Left hindlimb (tissue), 1 donor: ENCODE measurements around the gene ARID5B.

Experiments used
- DNase-seq: peaks from one replicate; pipeline ENCODE4 v3.0.0-alpha.2; 2018

ARID5B gene

DNA sequence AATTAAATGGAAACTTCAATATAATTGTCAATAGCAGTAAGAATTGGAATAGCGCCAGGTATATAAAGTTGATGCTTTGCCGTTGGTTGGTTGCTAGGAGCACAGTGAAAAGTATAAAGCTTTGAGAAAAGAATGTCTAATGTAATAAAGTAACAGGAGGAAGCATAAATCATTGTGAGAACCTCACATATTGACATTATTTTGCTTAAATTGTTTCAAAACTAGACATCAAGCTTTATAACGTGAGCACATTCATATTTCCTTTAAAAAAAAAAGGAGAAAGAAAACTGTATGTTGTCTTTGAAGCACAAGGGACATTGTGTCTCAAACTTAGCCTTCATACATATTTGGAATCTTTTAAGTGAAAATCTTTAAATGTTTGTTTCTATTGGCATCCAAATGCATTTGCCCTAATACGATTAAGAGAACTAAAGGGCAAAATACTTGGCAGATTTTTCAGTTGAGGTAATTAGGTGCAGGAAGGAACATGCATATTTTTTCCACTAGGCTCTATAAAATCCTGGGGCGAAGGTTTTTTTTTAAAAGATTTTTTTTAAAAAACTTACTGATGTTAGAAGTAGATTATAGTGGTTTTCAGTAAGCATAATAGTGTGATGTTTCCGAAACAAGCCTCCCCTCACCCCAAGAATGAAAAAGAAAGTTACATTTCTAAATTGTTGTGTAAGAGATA is 92.4 kb downstream of the ARID5B start:
- DNase-seq: no peak

DNA sequence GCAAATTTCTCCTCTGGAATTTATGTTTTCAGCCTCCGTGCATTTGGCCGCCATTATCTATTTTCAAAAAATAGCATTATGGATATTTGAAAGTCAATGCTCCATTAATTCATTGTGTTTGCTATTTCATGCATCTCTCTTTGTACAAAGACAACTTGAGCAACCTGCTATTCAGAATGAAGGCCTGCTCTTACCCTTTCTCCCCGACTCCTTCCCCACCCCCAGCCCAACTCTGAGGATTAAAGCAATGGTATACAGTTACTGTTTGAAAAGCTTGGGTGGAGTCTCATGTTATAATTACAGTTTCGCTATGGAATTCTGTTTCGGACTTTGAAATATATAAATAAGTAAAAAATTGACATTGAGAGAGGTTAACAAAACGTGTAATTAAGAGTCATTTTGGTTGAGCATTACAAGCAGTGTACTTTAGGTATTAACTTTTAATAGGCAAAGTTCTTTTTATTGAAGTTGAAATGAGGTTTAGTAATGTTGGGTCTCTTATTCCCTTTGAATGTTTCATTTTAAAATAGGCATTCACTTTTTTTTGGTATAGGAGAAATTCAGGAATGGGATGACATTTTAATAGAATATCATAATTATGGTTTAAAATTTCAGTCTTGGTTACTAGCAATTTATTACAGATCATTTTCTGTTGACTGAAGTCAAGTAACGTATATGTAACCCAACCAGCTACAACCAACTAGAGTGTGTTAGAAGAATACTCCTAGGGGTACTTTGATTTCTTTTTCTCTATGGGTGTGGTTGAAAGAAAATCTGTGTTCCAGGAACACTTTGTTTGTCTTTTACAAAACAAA is 93.1 kb downstream of the ARID5B start:
- no peak for DNase-seq

DNA sequence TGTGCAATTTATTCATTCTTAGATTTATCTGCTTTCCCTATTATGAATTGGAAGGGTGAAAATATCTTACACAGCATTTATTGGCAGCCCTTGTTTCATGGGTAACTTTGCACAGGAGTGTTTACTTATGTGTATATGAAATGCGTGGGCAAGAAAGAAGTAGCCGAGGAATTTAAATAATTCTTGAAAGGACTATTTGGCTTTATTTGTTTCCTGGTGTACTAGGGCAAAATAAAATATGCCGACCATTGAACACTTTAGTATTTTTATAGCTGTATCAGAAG is 93.7 kb downstream of the ARID5B start:
- no peak for DNase-seq

DNA sequence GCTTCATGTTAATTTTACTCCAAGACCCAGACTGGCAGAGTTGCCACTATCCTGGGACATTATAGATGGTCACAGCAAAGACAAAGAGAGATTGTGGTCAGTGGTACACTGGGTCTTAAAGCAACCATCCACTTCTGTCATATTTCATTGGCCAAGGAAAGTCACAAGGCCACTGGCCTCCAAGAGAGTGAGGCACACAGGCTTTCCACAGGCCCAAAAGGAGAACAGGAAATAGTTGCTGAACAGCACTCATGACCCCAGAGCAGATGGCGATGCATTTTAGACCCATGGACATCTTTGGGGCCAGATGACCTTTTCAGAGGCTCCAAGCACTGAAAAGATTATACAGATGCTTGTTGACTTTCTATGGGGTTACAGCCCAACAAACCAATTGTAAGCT is 97.4 kb downstream of the ARID5B start:
- no peak for DNase-seq

DNA sequence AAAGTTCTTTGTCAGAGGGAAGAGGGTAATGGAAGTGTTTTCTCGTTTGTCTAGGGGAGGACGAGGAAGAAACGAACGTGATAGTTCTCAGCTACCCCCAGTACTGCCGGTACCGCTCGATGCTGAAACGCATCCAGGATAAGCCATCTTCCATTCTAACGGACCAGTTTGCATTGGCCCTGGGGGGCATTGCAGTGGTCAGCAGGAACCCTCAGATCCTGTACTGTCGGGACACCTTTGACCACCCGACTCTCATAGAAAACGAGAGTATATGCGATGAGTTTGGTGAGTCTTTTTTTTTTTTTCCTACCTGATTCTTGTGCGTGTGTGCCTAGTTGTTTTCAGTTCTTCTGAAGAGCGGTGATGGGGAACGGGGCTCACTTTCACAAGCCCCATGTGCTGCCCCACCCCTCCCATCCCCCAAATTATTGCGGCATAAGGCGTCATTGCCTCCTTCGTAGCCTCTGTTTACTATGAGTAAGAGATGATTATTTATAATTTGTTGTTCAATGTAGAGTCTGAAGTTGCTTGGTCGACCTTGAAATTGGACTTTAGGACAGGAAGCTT is 98.6 kb downstream of the ARID5B start:
- DNase-seq: no peak

DNA sequence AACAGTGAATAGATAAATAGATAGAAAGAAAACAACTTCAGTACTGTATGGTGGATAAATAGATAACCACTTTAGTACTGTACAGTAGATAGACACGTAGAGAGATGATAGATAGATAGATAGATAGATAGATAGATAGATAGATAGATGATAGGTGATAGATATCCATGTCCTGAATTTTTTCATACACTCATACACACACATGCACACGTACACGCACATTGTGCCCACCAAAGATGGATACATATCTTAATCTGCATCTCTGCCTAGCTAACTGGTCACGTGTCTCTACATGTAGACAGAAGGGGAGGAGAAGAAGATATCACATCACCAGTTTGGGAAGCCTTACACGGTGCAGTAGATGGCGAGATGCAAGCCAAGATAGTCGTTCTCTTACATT is 99.2 kb downstream of the ARID5B start:
- no peak for DNase-seq

DNA sequence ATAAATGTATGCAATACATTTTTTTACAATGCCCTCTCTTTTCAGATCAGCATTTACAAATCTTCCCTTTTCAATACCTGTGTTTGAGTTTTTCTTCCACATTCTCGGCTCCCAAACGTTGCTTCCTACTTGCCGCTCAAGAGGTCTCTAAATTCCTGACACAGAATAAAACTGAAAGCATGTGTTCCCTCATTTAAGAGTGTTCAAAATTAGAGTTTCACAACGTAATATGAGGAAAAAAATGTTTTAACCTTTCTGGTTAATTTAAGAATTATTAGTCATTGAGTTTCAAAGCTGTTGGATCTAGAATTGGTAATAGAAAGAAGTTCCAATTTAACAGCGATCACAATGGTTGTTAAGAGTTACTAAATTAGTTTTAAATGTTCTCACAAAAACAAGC is 100.4 kb downstream of the ARID5B start:
- DNase-seq: no peak

DNA sequence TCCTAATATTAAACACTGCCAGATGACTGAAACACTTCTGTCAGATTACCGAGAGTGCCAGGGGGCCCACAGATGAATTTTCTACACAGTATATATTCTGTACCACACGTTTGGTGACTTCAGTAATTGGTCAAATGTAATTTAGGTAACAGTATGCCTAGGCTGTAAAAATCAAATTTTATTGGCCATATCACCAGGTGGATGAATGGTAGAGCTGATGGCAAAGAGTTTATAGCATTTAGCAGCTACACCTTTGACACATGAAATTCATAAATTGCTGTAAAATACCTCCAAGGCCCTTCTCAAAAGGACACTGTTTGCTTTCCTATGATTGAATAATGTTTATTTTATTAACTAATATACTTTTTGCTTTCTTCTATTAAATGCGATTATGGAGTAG is 101.3 kb downstream of the ARID5B start:
- no peak for DNase-seq

DNA sequence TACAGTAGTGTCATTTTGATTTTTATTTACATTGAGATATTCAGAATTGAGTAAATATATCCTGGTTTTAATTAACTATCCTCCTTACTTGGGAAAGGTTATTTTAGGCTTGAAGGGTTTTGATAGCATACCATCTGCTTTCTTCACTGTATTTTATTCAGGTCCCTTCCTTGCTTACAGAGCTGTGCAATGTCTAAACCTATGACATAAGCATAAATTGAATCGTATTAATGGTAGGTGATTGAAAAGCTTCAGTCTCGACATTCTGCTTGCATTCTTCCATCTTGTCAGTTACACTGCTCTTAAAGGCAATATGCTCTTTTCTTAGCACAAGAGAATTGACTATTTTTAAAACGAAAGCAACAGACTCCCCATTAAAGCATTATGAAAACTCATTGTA is 102.5 kb downstream of the ARID5B start:
- DNase-seq: no peak

DNA sequence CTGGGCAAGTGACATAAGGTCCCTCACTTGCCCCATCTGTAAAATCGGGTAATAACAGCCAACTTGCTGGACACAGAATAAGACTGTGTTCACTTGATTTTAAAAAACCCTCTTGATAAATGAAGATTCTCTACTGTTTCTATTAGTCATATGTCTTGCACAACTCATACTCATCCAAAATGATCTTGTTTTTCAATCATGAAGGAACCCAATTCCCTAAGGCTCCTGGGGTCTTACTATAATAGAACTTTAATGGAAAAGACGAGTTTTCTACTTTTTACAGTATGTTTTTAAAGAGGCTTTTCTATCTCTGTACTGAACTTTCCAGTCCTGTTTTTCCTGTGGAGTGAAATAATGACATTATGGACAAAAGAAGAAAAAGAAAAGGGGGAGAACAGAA is 103.8 kb downstream of the ARID5B start:
- no peak for DNase-seq

DNA sequence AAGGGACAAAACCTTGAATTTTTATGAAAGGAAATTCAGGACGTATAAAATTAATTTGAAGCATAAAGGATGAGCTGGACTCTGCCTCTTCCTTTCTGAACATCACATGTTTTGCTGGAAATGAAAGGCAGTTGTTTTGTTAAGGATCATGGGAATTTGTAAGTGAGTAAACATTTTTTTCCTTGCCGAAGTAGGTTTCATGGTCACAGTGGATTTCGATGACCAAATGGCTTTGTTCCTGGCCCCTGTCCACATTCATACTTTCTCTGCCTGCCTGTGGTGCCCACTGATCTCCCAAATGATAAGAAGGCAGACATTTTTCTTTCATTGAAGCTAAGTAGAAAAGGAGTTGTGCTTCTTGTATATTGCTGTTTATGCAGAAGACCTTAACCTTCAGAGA is 104.2 kb downstream of the ARID5B start:
- DNase-seq: no peak

DNA sequence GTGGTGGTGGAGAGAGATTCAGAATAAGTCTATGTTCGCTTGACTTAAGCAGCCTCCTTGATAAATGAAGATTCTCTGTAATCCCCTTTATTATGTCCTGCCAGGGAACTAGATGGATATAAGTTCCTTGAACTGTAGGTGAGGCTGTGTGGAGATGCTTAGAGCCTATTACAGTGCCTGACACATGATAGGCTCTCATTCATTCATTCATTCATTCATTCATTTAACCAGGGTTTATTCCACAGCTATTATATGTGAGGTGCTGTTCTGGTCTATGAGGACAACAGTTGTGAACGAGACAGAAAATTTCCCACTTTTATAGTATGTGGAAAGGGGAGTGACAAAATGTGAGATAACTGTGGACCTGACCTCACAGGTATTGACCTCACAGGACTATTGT is 105.6 kb downstream of the ARID5B start:
- DNase-seq: no peak

DNA sequence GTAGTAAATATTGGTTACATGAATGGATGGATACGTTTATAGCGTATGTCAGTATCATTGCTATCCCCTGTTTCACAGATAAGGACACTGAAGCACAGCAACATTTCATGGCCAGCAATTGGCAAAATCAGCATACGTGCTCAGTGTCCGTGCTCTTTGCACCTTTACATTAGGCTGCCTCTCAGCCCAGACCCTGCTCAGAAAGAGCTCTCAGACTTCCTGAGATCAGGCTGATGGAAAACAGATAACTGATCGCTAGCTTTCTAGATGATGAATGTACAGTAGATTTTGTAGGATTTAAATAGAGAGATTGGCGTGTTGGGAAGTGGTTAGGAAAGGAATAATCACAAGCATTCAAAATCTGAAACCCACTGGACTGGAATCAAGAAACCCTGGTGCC is 106.7 kb downstream of the ARID5B start:
- no peak for DNase-seq

DNA sequence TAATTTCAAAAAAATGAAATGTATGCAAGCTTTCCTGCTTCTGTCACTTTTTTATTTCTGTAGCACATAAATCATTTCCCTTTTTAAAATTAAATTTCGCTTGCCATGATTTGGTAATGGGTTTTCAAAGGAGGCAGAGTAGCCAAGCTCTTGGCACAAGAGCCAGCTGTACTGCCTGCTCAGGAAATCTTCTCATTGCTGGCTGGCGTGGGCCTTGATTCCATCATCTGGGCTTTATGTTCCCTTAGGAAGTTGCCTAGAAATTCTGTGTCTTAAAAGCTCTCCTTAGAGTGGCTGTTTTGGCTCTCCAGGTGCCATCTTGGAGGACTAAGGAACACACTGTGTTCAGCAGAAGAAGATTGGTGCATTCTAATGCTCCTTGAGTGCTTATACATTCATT is 107.4 kb downstream of the ARID5B start:
- DNase-seq: peak; percentile 61

DNA sequence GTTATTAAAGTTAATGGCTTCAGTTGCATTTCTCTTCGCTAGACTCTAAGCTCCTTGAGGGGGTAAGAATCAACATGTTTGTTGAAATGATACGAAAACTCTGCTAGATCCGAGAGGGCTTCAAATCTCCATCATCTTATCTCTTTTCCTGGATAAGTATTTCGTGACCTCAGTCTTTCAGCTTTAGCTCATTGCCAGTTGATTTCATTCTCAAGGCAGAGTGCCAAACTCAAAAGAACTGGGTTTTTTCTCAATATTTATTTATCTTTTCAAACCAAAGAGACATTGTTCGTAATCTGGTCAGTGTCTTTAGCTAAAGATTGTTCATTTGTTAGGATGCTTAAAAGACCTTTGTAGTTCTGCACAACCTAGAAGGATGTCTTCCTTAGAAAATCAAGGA is 108.9 kb downstream of the ARID5B start:
- DNase-seq: no peak

DNA sequence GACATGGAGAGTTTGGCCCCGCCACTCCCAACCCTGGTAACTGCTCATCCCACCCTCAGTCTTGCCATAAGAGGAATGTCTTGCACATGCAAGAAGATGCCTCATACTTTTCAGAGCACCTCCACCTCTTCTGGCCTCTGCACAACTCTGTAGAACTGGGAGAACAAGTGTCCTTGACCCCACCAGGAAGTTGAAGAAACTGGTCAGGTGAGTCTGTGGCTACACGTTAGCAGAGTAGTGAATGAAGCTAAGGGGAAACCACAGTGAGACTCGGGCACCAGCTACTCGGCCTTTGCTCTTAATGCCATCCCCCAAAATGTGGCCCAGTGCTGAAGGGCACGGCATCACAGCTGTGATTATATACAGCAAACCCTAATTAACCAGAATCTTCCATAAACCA is 110.1 kb downstream of the ARID5B start:
- no peak for DNase-seq

DNA sequence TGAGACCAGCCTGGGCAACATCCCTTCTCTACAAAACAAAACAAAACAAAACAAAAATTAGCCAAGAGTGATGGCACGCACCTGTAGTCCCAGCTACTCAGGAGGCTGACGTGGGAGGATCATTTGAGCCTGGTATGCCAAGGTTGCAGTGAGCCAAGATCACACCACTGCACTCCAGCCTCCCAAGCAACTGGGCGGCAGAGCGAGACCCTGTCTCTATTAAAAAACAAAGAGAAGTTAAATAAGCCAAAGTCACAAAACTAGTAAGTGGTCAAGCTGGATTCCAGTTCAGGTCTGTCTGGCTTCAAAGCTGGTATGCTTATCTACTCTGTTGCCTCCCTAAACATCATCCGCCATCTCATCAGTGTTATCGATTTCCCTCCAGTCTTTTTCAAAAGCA is 110.8 kb downstream of the ARID5B start:
- DNase-seq: no peak

DNA sequence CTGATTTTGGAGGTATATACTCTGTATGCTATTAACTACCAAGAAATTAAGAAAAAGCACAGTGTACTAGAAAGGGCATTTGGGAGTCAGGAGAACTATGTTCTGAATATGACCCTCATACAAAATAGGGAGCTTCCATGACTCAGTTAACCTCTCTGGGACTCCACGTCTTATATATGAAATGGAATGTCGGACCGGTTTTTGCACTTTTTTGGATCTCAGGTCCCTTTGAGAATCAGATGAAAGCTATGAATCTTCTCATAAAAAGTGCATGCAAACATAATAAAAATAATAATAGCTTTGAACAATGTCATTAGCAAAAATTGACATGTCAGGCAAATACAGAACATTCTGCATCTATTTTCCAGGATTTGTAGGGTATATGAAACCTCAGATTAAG is 113.0 kb downstream of the ARID5B start:
- no peak for DNase-seq

DNA sequence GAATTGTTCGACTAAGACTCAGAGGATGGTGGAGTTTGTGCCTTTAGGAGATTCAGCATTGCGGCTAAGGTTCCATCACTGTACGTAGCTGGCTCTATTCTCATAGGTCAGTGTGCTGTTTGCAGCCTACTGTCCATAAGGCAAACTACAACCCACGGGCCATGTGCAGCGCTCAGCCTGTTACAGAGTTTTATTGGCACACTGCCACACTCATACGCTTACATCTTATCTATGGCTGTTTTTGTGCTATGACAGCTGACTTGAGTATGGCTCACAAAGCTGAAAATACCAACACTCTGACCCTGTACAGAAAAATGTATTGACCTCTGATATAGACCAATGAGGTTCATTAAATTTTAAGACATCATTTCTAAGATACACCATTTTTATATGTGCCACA is 114.5 kb downstream of the ARID5B start:
- DNase-seq: no peak

DNA sequence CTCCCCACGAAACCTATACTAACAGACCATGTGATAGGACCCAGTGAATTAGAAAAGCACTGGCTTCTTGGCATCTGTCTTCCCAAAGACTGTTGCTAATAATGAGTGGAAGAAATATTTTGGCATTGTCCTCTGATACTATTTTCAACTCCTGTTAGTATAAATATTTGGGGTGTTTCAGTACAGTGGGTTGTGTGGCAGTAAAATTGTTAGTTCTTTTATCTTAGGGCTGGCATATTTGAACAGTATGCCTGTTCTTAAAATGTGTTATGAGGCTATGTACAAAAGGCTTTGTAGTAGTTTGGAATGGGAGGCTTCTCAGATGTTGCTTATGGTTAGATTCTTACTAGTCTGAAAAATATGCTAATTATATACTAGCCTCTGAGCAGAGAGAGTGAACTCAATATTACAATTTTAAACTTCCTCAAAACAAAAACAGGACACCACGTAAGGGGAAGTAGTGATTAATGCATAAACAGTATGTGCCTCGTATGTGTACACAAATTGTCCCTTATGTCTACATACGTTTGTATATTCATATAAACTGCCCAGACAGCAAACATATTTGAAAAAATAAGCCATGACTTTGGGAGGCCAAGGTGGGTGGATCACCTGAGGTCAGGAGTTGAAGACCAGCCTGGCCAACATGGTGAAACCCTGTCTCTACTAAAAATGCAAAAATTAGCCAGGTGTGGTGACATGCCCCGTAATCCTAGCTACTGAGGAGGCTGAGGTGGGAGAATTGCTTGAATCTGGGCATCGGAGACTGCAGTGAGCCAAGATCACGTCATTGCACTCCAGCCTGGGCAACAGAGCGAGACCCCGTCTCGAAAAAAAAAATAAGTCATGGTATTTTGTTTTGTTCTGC is 115.4 kb downstream of the ARID5B start:
- no peak for DNase-seq

DNA sequence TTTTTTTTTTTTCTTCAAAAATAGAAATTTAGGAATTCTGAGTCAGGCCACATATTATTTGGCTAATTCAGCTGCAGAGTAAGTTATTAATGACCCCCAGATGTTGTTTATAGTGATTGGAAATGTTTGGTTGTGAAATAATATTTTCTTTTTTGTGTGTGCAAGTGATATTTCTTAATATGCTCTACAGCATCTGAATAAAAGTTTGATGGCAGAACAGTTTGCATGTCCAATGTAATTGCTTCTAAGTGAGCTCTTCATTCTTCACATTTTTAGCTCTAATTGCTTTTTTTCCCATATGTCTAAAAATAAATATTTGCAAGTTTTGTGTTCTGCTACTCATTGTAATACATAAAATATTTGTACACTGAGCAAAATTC is 116.0 kb downstream of the ARID5B start:
- no peak for DNase-seq

DNA sequence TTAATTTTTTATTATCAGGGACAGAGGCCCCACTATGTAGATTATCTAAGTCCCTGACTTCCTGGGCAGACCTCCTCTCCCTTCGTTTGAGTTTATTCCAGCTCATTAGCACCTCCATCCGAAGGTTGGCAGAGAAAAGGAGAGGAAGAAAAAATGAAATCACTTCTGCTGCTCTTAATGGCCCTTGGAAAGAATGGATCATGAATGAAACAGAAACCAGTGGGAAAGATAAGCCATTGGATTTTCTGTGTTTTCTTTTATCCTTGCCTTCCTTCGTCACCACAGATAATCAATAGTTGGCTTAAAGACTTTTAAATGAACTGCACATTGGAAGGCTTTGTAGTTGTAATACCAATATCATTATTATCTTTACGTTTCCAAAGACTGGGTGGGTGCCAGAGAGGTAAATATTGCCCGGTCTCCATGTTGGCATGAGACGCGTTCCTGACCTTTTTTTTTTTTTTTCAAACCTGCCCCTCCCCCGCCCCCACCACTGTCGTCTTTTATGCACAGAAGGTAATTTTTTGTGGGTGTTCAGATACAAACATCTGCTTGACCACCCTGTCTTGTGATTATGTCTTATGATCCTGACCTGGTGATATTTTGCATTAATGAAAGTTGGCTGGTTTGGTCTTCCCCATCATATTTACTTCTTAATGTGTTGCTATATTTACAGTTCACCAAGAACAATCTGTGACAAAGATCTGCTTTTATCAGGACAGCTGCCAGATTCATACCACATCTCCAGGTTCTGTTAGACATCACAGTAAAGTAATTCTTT is 116.8 kb downstream of the ARID5B start:
- DNase-seq: no peak
